Measurements from ENCODE around the gene ACVR1B.

The ACVR1B gene

GRCh38 chr12:51917041-51917590 lies 34.4 kb upstream of the ACVR1B start:
- DNase-seq (ENCODE audit: low spot score) = no peak
- in situ Hi-C loops (cut with MboI; ENCODE audit: low pct_unique_long_range_greater_than_20kb, low sequenced_read_pairs, unreplicated experiment) = no loop called here
- no peak for TF ChIP-seq CTCF (IDR thresholded peaks at IDR 0.05; ENCODE audit: extremely low read depth, insufficient read depth, missing control alignments)

GRCh38 chr12:51917746-51918453 lies 33.6 kb upstream of the ACVR1B start:
- DNase-seq (ENCODE audit: low spot score) = no peak
- in situ Hi-C loops (cut with MboI; ENCODE audit: low pct_unique_long_range_greater_than_20kb, low sequenced_read_pairs, unreplicated experiment) = no loop called here

GRCh38 chr12:51920046-51920445 lies 31.5 kb upstream of the ACVR1B start:
- in situ Hi-C loops (cut with MboI; ENCODE audit: low pct_unique_long_range_greater_than_20kb, low sequenced_read_pairs, unreplicated experiment) = no loop called here

More at GRCh38 chr12:51917746-51918453, 33.6 kb upstream of the ACVR1B start:
- TF ChIP-seq CTCF (IDR thresholded peaks at IDR 0.05; ENCODE audit: extremely low read depth, insufficient read depth, missing control alignments) = no peak

GRCh38 chr12:51921017-51921725 lies 30.3 kb upstream of the ACVR1B start:
- no peak for DNase-seq (ENCODE audit: low spot score)
- TF ChIP-seq CTCF (IDR thresholded peaks at IDR 0.05; ENCODE audit: extremely low read depth, insufficient read depth, missing control alignments) = no peak
- in situ Hi-C loops (cut with MboI; ENCODE audit: low pct_unique_long_range_greater_than_20kb, low sequenced_read_pairs, unreplicated experiment) = no loop called here

More at GRCh38 chr12:51920046-51920445, 31.5 kb upstream of the ACVR1B start:
- no peak for DNase-seq (ENCODE audit: low spot score)
- no peak for TF ChIP-seq CTCF (IDR thresholded peaks at IDR 0.05; ENCODE audit: extremely low read depth, insufficient read depth, missing control alignments)

GRCh38 chr12:51922146-51922545 lies 29.4 kb upstream of the ACVR1B start:
- DNase-seq (ENCODE audit: low spot score) = no peak
- no peak for TF ChIP-seq CTCF (IDR thresholded peaks at IDR 0.05; ENCODE audit: extremely low read depth, insufficient read depth, missing control alignments)
- in situ Hi-C loops (cut with MboI; ENCODE audit: low pct_unique_long_range_greater_than_20kb, low sequenced_read_pairs, unreplicated experiment) = no loop called here

GRCh38 chr12:51922762-51923505 lies 28.6 kb upstream of the ACVR1B start:
- TF ChIP-seq CTCF (IDR thresholded peaks at IDR 0.05; ENCODE audit: extremely low read depth, insufficient read depth, missing control alignments) = no peak
- in situ Hi-C loops (cut with MboI; ENCODE audit: low pct_unique_long_range_greater_than_20kb, low sequenced_read_pairs, unreplicated experiment) = no loop called here
- no peak for DNase-seq (ENCODE audit: low spot score)

Data from GM13977 (cell line).